Measurements from ENCODE around the gene FPR2.
"Not testable (repeated sequence)": the region's sequence is repeated elsewhere in the genome, so short reads cannot be mapped to it uniquely, and the experiment has no call there.

FPR2 gene

GRCh38 chr19:51760697-51761356 lies at the start of gene FPR2:
Gene FPR2 (plus strand): TSS chr19:51761180. CDS start chr19:51768659, 7,479 bp downstream.
- DNase-seq (ENCODE audit: low read depth in 2 of 2): no peak

GRCh38 chr19:51711702-51712101 lies 49.3 kb upstream of the FPR2 start:
- DNase-seq (ENCODE audit: low read depth in 2 of 2): no peak

DNA sequence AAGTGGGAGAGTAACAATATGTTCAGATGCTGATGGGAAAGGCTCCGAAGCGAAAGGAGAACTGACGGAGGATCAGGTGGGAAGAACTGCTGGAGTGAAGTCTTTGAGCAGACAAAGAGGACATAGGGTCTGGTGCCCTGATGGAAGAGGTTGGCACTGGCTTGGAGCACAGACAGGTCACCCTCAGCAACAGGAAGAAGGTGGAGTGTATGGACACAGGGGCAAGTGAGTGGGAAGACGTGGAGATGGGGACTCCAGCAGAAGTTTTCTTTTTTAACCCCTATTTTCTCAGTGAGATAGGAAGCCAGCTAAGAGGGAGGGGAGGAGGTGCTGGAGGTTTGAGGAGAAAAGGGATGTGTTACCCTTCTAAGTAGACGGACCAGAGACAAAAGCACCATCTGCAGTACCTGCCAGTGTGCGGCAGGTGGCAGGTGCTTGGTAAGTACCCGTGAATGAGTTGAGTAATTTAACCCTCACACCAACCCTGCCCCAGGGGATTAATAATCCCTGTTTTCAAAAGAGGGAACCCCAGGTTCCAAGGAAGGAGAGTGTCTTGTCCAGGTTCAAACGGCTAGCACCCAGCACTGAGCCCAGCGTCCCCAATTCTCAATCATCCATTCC lies 48.4 kb upstream of the FPR2 start:
- no peak for DNase-seq (ENCODE audit: low read depth in 2 of 2)

DNA sequence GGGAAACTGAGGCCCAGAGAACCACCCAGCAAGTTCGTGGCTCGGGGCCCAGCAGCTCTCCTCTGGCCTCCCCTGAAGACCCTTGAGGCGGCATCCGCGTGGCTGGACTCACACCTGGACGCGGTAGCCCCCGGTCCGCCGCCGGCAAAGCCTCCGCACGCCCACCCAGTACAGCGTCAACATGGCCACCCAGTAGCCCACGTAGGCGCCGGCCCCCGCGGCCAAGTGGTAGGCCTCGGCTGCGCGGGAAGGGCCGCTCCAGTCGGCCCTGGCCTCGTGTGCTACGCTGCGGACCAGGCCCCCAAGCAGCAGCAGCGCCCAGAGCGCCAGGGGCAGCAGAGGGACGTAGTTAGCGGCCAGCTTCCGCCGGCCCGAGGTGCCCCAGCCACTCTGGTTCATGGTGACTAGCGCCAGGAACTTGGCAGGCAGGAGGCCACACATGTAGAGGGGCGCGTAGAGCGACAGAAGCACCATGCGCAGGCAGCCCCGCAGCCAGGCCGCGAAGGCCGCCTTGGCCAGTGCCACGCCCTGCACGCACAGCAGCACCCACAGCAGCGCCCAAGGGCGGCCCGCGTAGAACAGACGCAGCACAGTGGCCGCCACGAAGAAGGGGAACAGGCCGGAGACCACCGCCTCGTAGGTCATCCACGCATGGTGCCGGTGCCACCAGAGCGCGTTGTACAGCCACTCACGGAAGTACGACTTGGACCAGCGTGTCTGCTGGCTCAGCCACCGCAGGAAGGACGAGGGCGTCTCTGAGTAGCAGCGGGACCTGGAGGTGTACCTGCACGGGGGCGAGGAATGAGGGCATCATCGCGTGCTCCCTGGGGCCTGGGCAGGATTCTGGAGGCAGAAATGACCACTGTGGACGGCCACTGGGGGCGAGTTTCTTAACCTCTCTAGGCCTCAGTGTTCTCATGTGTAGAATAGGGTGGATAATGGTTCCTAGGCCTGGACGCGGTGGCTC lies 47.4 kb upstream of the FPR2 start:
- no peak for DNase-seq (ENCODE audit: low read depth in 2 of 2)

DNA sequence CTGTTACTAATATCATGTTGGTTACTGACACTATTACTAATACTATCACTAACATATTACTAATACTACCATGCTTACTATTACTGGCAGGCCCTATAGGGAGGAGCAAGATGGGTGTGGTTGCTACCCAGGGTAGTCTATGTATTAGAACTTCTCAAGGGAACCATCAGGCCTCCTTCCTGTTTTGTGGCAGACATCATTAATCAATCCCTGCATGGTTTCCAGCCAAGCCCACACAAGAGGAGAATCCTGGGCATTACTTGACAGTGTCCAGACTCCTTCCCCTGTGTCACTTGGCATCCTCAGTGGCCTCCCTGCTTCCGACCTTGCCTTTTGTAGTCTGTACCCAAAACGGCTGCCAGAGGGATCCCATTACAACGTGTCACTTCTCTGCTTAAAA lies 46.1 kb upstream of the FPR2 start:
- DNase-seq (ENCODE audit: low read depth in 2 of 2): no peak

GRCh38 chr19:51715850-51716249 lies 45.1 kb upstream of the FPR2 start:
- DNase-seq (ENCODE audit: low read depth in 2 of 2): no peak

GRCh38 chr19:51716925-51717324 lies 44.1 kb upstream of the FPR2 start:
- no peak for DNase-seq (ENCODE audit: low read depth in 2 of 2)

GRCh38 chr19:51719251-51719988 lies 41.6 kb upstream of the FPR2 start:
- DNase-seq (ENCODE audit: low read depth in 2 of 2): no peak

DNA sequence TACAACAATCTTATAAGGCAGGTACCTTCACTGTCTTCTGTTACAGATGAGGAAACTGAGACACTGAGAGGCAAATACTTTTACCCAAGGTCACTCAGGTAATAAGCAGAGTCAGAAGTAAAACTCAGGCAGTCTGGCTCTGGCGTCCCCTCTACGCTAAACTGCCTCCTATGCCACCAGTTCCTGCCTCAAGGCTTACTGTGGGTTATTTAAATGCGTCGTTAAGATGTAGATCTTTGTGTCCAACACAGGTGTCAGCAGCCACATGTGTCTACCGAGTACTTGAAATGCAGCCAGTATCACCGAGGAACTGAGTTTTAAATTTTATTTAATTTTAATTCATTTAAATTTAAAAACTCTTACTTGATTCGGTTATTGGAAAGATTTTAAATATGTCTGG lies 39.1 kb upstream of the FPR2 start:
- DNase-seq (ENCODE audit: low read depth in 2 of 2): no peak

DNA sequence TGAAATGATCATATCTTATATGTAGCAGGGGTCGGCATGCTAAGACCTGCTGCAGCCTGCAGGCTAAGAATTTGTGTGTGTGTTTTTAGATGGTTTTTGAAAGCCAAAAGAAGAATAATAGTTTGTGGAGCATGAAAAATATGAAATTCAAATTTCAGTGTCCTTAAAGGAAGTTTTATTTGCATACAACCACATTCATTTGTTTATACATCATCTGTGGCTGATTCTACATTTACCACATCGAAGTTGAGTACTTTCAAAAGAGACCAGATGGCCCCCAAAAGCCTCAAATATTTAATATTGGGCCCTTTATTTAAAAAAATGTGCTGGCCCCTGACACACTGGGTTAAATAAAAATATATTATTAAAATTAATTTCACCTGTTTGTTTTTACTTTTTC lies 38.5 kb upstream of the FPR2 start:
- no peak for DNase-seq (ENCODE audit: low read depth in 2 of 2)

- DNase-seq (ENCODE audit: low read depth in 2 of 2): no peak
Measured at GRCh38 chr19:51724543-51724942, 36.4 kb upstream of the FPR2 start.

- DNase-seq (ENCODE audit: low read depth in 2 of 2): no peak
Measured at GRCh38 chr19:51726049-51726448, 34.9 kb upstream of the FPR2 start.

- DNase-seq (ENCODE audit: low read depth in 2 of 2): no peak
Measured at GRCh38 chr19:51727349-51727880, 33.6 kb upstream of the FPR2 start.

GRCh38 chr19:51729781-51730180 lies 31.2 kb upstream of the FPR2 start:
- DNase-seq (ENCODE audit: low read depth in 2 of 2): no peak

DNA sequence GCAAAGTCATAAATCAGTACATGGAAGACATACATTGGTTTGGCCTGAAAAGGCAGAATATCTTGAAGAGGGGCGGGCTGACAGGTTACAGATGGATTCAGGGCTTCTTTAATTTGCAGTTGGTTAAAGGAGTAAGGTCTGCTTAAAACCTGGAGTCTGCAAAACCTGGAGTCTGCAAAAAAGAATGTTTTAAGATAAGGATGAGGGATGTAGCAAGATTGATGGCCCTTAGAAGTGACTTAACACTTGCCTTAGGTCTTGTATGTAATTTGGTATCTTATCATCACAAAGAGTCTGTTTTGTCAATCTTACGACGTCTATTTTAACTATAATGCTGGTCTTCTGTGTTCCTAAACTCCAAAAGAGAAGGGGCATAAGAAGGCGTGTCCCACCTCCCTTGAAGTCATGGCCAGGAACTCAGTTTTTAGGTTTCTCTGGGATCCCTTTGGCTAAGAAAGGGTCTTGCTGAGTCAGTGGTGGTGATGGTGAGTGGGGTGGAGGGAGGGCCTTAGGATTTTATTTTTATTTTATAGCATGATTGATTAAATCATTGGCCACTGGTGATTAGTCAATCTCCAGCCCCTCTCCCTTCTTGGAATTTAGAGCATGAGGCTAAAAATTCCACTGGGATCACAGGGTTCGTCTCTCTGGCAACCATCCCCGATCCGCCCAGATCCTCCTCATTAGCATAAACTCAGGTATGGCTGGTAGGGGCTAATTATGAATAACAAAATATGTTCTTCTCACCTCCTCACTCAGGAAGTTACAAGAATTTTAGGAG lies 27.0 kb upstream of the FPR2 start:
- DNase-seq (ENCODE audit: low read depth in 2 of 2): no peak

- DNase-seq (ENCODE audit: low read depth in 2 of 2): no peak
Measured at GRCh38 chr19:51735759-51736449, 25.1 kb upstream of the FPR2 start.

DNA sequence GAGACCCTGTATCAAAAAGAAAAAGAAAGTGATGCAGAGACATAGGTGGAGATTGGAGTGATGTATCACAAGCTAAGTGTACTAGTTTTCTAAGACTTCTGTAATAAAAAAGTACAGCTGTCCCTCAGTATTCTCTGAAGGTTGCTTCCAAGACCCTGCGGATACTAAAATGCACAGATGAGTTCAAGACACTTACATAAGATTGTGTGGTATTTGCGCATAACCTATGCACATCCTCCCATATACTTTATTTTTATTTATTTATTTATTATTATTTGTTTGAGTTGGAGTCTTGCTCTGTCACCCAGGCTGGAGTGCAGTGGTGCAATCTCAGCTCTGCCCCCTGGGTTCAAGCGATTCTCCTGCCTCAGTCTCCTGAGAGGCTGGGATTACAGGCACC lies 23.6 kb upstream of the FPR2 start:
- no peak for DNase-seq (ENCODE audit: low read depth in 2 of 2)

- DNase-seq (ENCODE audit: low read depth in 2 of 2): no peak
Measured at GRCh38 chr19:51737924-51738323, 23.1 kb upstream of the FPR2 start.

GRCh38 chr19:51738523-51738922 lies 22.5 kb upstream of the FPR2 start:
- not testable (repeated sequence) for DNase-seq (ENCODE audit: low read depth in 2 of 2)

Measured in stimulated activated CD8-positive, alpha-beta memory T cell treated with anti-CD3 and anti-CD28 coated beads, Interleukin-15, amount 100 ng/mL, for 4 hours (primary cell).